ENCODE results near the gene MMP11.

DNA sequence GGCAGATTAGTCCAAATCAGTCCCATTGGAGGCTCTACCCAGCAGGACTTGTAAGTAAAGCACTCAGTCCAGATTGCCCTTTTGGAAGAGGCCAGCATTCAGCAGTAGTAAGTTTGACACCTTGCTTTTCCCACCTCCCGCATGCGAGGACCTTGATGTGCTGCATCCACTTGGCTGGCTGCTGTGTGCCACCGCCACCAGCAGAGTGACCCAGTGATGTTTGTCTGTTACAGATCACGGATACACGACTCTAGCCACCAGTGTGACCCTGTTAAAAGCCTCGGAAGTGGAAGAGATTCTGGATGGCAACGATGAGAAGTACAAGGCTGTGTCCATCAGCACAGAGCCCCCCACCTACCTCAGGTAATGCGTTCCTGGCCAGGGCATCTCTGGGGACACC lies 20.7 kb downstream of the MMP11 start:
- TF ChIP-seq, protein P1, sequence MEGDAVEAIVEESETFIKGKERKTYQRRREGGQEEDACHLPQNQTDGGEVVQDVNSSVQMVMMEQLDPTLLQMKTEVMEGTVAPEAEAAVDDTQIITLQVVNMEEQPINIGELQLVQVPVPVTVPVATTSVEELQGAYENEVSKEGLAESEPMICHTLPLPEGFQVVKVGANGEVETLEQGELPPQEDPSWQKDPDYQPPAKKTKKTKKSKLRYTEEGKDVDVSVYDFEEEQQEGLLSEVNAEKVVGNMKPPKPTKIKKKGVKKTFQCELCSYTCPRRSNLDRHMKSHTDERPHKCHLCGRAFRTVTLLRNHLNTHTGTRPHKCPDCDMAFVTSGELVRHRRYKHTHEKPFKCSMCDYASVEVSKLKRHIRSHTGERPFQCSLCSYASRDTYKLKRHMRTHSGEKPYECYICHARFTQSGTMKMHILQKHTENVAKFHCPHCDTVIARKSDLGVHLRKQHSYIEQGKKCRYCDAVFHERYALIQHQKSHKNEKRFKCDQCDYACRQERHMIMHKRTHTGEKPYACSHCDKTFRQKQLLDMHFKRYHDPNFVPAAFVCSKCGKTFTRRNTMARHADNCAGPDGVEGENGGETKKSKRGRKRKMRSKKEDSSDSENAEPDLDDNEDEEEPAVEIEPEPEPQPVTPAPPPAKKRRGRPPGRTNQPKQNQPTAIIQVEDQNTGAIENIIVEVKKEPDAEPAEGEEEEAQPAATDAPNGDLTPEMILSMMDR (IDR thresholded peaks at IDR 0.05) = no peak
- no peak for TF ChIP-seq POLR2A (IDR thresholded peaks at IDR 0.05)

All from ovary (tissue), 3 donors.